Measurements from ENCODE around the gene ATP11C. TPM values are rescaled to one million over a fixed set of nuclear protein-coding genes. Genes with fewer than 3 reads are reported as not detected.

The ATP11C gene
- total and polyA plus RNA-seq, 7 experiments from 2014 or later, result 4.5 to 27.5 (median 22.0) TPM

GRCh38 chrX:139804482-139804881 is 128.4 kb downstream of the ATP11C start:
- H3K4me3 ChIP-seq (ENCODE audit: low read length), result no peak overlapping the region
- DNase-seq, result no peak
- no peak overlapping the region for H3K27ac ChIP-seq (ENCODE audit: low read depth, low read length)
- H3K27me3 Mint-ChIP-seq, result no peaks in the 10 kb centered on the region
- CTCF ChIA-PET, result no interaction called here
- no peak overlapping the region for H3K27ac Mint-ChIP-seq
- H3K9me3 Mint-ChIP-seq, result peaks cover 0 to 3% (median 0%) of the 10 kb centered on the region in 11 donors
- H3K9me3 ChIP-seq (ENCODE audit: control insufficient read depth in 2 of 3, low read length in 3 of 3), result no peaks in the 10 kb centered on the region
- peaks cover 0 to 18% (median 0%) of the 10 kb centered on the region in 3 experiments for H3K36me3 ChIP-seq (ENCODE audit: control insufficient read depth in 2 of 3, insufficient read depth in 3 of 3, low read length in 3 of 3)
- intact Hi-C loops (cut with micrococcal nuclease), result no loop called here
- no peaks in the 10 kb centered on the region for H3K27me3 ChIP-seq (ENCODE audit: control insufficient read depth in 2 of 2, insufficient read depth in 2 of 2, low read length in 2 of 2)
- H3K4me3 Mint-ChIP-seq, result no peak overlapping the region
- ATAC-seq, result no peak
- no peaks in the 10 kb centered on the region for H3K4me1 Mint-ChIP-seq
- H3K4me1 ChIP-seq (ENCODE audit: control insufficient read depth in 2 of 2, insufficient read depth in 2 of 2, low read length in 2 of 2), result no peaks in the 10 kb centered on the region
- peaks cover 4 to 44% (median 24%) of the 10 kb centered on the region in 5 donors for H3K36me3 Mint-ChIP-seq
- POLR2A ChIA-PET, result no interaction called here

- CTCF ChIA-PET, result no interaction called here
- intact Hi-C loops (cut with micrococcal nuclease), result no loop called here
Observed at GRCh38 chrX:139803224-139803623, 129.6 kb downstream of the ATP11C start.

GRCh38 chrX:139802048-139802447 is 130.8 kb downstream of the ATP11C start:
- intact Hi-C loops (cut with micrococcal nuclease), result no loop called here
- peaks cover 3 to 42% (median 20%) of the 10 kb centered on the region in 5 donors for H3K36me3 Mint-ChIP-seq
- POLR2A ChIA-PET, result no interaction called here

More at GRCh38 chrX:139803224-139803623, 129.6 kb downstream of the ATP11C start:
- Histone ChIP-seq H3K27ac (ENCODE audit: low read depth, low read length) (no peak overlapping the region), H3K4me1 (ENCODE audit: control insufficient read depth in 2 of 2, insufficient read depth in 2 of 2, low read length in 2 of 2) (no peaks in the 10 kb centered on the region), H3K36me3 (ENCODE audit: control insufficient read depth in 2 of 3, insufficient read depth in 3 of 3, low read length in 3 of 3) (peaks cover 0 to 18% (median 0%) of the 10 kb centered on the region in 3 experiments), H3K9me3 (ENCODE audit: control insufficient read depth in 2 of 3, low read length in 3 of 3) (no peaks in the 10 kb centered on the region), H3K27me3 (ENCODE audit: control insufficient read depth in 2 of 2, insufficient read depth in 2 of 2, low read length in 2 of 2) (no peaks in the 10 kb centered on the region), H3K4me3 (ENCODE audit: low read length) (no peak overlapping the region)
- peaks cover 0 to 3% (median 0%) of the 10 kb centered on the region in 11 donors for H3K9me3 Mint-ChIP-seq
- peaks cover 7 to 43% (median 25%) of the 10 kb centered on the region in 5 donors for H3K36me3 Mint-ChIP-seq
- H3K4me3 Mint-ChIP-seq, result no peak overlapping the region
- DNase-seq, result no peak
- ATAC-seq, result no peak
- H3K27me3 Mint-ChIP-seq, result no peaks in the 10 kb centered on the region
- peaks cover 0 to 2% (median 0%) of the 10 kb centered on the region in 7 donors for H3K4me1 Mint-ChIP-seq
- POLR2A ChIA-PET, result no interaction called here
- H3K27ac Mint-ChIP-seq, result peak overlapping the region in 1 of 9 donors; percentile 46

GRCh38 chrX:139801397-139801813 is 131.4 kb downstream of the ATP11C start:
- POLR2A ChIA-PET, result no interaction called here
- Histone ChIP-seq H3K4me3 (ENCODE audit: low read length) (no peak overlapping the region), H3K27me3 (ENCODE audit: control insufficient read depth in 2 of 2, insufficient read depth in 2 of 2, low read length in 2 of 2) (no peaks in the 10 kb centered on the region), H3K4me1 (ENCODE audit: control insufficient read depth in 2 of 2, insufficient read depth in 2 of 2, low read length in 2 of 2) (no peaks in the 10 kb centered on the region), H3K27ac (ENCODE audit: low read depth, low read length) (no peak overlapping the region), H3K36me3 (ENCODE audit: control insufficient read depth in 2 of 3, insufficient read depth in 3 of 3, low read length in 3 of 3) (peaks cover 0 to 19% (median 0%) of the 10 kb centered on the region in 3 experiments), H3K9me3 (ENCODE audit: control insufficient read depth in 2 of 3, low read length in 3 of 3) (no peaks in the 10 kb centered on the region)
- CTCF ChIA-PET, result no interaction called here
- DNase-seq, result no peak
- Mint-ChIP-seq H3K4me3 (no peak overlapping the region), H3K27ac (no peak overlapping the region), H3K27me3 (no peaks in the 10 kb centered on the region), H3K4me1 (peaks cover 0 to 2% (median 0%) of the 10 kb centered on the region in 7 donors), H3K36me3 (peaks cover 3 to 41% (median 15%) of the 10 kb centered on the region in 5 donors), H3K9me3 (no peaks in the 10 kb centered on the region)
- intact Hi-C loops (cut with micrococcal nuclease), result no loop called here
- no peak for ATAC-seq

More at GRCh38 chrX:139802048-139802447, 130.8 kb downstream of the ATP11C start:
- no peak overlapping the region for H3K4me3 ChIP-seq (ENCODE audit: low read length)
- Mint-ChIP-seq H3K27ac (no peak overlapping the region), H3K4me1 (peaks cover 0 to 2% (median 0%) of the 10 kb centered on the region in 7 donors), H3K9me3 (no peaks in the 10 kb centered on the region), H3K27me3 (no peaks in the 10 kb centered on the region), H3K4me3 (no peak overlapping the region)
- ATAC-seq (no peak), DNase-seq (no peak)
- peaks cover 0 to 24% (median 0%) of the 10 kb centered on the region in 3 experiments for H3K36me3 ChIP-seq (ENCODE audit: control insufficient read depth in 2 of 3, insufficient read depth in 3 of 3, low read length in 3 of 3)
- CTCF ChIA-PET, result no interaction called here
- no peaks in the 10 kb centered on the region for H3K4me1 ChIP-seq (ENCODE audit: control insufficient read depth in 2 of 2, insufficient read depth in 2 of 2, low read length in 2 of 2)
- no peaks in the 10 kb centered on the region for H3K9me3 ChIP-seq (ENCODE audit: control insufficient read depth in 2 of 3, low read length in 3 of 3)
- H3K27ac ChIP-seq (ENCODE audit: low read depth, low read length), result no peak overlapping the region
- no peaks in the 10 kb centered on the region for H3K27me3 ChIP-seq (ENCODE audit: control insufficient read depth in 2 of 2, insufficient read depth in 2 of 2, low read length in 2 of 2)

- Histone ChIP-seq H3K9me3 (ENCODE audit: control insufficient read depth in 2 of 3, low read length in 3 of 3) (no peaks in the 10 kb centered on the region), H3K4me1 (ENCODE audit: control insufficient read depth in 2 of 2, insufficient read depth in 2 of 2, low read length in 2 of 2) (no peaks in the 10 kb centered on the region), H3K27ac (ENCODE audit: low read depth, low read length) (no peak overlapping the region), H3K4me3 (ENCODE audit: low read length) (no peak overlapping the region), H3K27me3 (ENCODE audit: control insufficient read depth in 2 of 2, insufficient read depth in 2 of 2, low read length in 2 of 2) (no peaks in the 10 kb centered on the region), H3K36me3 (ENCODE audit: control insufficient read depth in 2 of 3, insufficient read depth in 3 of 3, low read length in 3 of 3) (peaks cover 0 to 19% (median 0%) of the 10 kb centered on the region in 3 experiments)
- H3K4me1 Mint-ChIP-seq, result peaks cover 0 to 11% (median 0%) of the 10 kb centered on the region in 7 donors
- no peaks in the 10 kb centered on the region for H3K27me3 Mint-ChIP-seq
- peak overlapping the region in 1 of 9 donors; percentile 47 for H3K27ac Mint-ChIP-seq
- H3K36me3 Mint-ChIP-seq, result peaks cover 3 to 46% (median 31%) of the 10 kb centered on the region in 5 donors
- CTCF ChIA-PET, result no interaction called here
- H3K9me3 Mint-ChIP-seq, result peaks cover 0 to 2% (median 0%) of the 10 kb centered on the region in 11 donors
- POLR2A ChIA-PET, result no interaction called here
- DNase-seq (no peak), ATAC-seq (no peak)
- intact Hi-C loops (cut with micrococcal nuclease), result no loop called here
- no peak overlapping the region for H3K4me3 Mint-ChIP-seq
Observed at GRCh38 chrX:139798701-139799100, 134.2 kb downstream of the ATP11C start.

GRCh38 chrX:139795196-139795595 is 137.7 kb downstream of the ATP11C start:
- no peak overlapping the region for H3K4me3 ChIP-seq (ENCODE audit: low read length)
- ChIA-PET POLR2A (no interaction called here), CTCF (no interaction called here)
- H3K9me3 ChIP-seq (ENCODE audit: control insufficient read depth in 2 of 3, low read length in 3 of 3), result no peaks in the 10 kb centered on the region
- Mint-ChIP-seq H3K4me1 (peaks cover 0 to 11% (median 0%) of the 10 kb centered on the region in 7 donors), H3K27ac (peak overlapping the region in 1 of 9 donors; percentile 62), H3K4me3 (peak overlapping the region in 1 of 10 donors; percentile 45), H3K9me3 (peaks cover 0 to 2% (median 0%) of the 10 kb centered on the region in 11 donors), H3K36me3 (peaks cover 3 to 30% (median 19%) of the 10 kb centered on the region in 5 donors), H3K27me3 (no peaks in the 10 kb centered on the region)
- DNase-seq (no peak), ATAC-seq (peak; percentile 38)
- no peaks in the 10 kb centered on the region for H3K4me1 ChIP-seq (ENCODE audit: control insufficient read depth in 2 of 2, insufficient read depth in 2 of 2, low read length in 2 of 2)
- H3K27me3 ChIP-seq (ENCODE audit: control insufficient read depth in 2 of 2, insufficient read depth in 2 of 2, low read length in 2 of 2), result no peaks in the 10 kb centered on the region
- H3K36me3 ChIP-seq (ENCODE audit: control insufficient read depth in 2 of 3, insufficient read depth in 3 of 3, low read length in 3 of 3), result peaks cover 0 to 6% (median 0%) of the 10 kb centered on the region in 3 experiments
- H3K27ac ChIP-seq (ENCODE audit: low read depth, low read length), result no peak overlapping the region
- intact Hi-C loops (cut with micrococcal nuclease), result no loop called here

GRCh38 chrX:139787601-139788000 is 145.3 kb downstream of the ATP11C start:
- Mint-ChIP-seq H3K27me3 (no peaks in the 10 kb centered on the region), H3K36me3 (peaks cover 9 to 39% (median 18%) of the 10 kb centered on the region in 5 donors)
- POLR2A ChIA-PET, result no interaction called here

More at GRCh38 chrX:139787601-139788000, 145.3 kb downstream of the ATP11C start:
- H3K9me3 Mint-ChIP-seq, result no peaks in the 10 kb centered on the region
- no peak overlapping the region for H3K27ac Mint-ChIP-seq
- intact Hi-C loops (cut with micrococcal nuclease), result no loop called here
- no peak overlapping the region for H3K27ac ChIP-seq (ENCODE audit: low read depth, low read length)
- H3K4me3 ChIP-seq (ENCODE audit: low read length), result no peak overlapping the region
- peaks cover 0 to 11% (median 5%) of the 10 kb centered on the region in 3 experiments for H3K36me3 ChIP-seq (ENCODE audit: control insufficient read depth in 2 of 3, insufficient read depth in 3 of 3, low read length in 3 of 3)
- no peaks in the 10 kb centered on the region for H3K9me3 ChIP-seq (ENCODE audit: control insufficient read depth in 2 of 3, low read length in 3 of 3)
- H3K4me3 Mint-ChIP-seq, result no peak overlapping the region
- ATAC-seq, result no peak
- H3K27me3 ChIP-seq (ENCODE audit: control insufficient read depth in 2 of 2, insufficient read depth in 2 of 2, low read length in 2 of 2), result no peaks in the 10 kb centered on the region
- H3K4me1 ChIP-seq (ENCODE audit: control insufficient read depth in 2 of 2, insufficient read depth in 2 of 2, low read length in 2 of 2), result no peaks in the 10 kb centered on the region
- no peak for DNase-seq
- peaks cover 0 to 3% (median 0%) of the 10 kb centered on the region in 7 donors for H3K4me1 Mint-ChIP-seq
- CTCF ChIA-PET, result no interaction called here

Measured in naive thymus-derived CD4-positive, alpha-beta T cell (primary cell).